Fibroblast of lung (primary cell): Measurements from ENCODE around the gene NSRP1.

Source experiments
- CTCF ChIP-seq, 2 donors: IDR thresholded peaks in 1 of 2; conservative IDR thresholded peaks in 1 of 2; 1 replicate in 1 of 2; 2 replicates in 1 of 2; pipeline ENCODE4 v1.5.1; 2011 to 2012; ENCODE audit warnings: low read length in 2 of 2, control low read depth in 1 of 2, inconsistent platforms in 1 of 2, low read depth in 1 of 2, mild to moderate bottlenecking in 1 of 2
- EZH2 ChIP-seq: IDR thresholded peaks from 2 replicates; pipeline ENCODE4 v1.5.1; 2012; ENCODE audit warnings: low read length, control low read depth, mild to moderate bottlenecking; ENCODE audit errors: missing control alignments

- no peak for TF ChIP-seq CTCF (conservative IDR thresholded peaks at IDR 0.05 in 1 of 2, IDR thresholded peaks at IDR 0.05 in 1 of 2; ENCODE audit: low read depth in 1 of 2, low read length in 2 of 2)
- TF ChIP-seq EZH2 = no peak
These were observed 41.9 kb upstream of the NSRP1 start for GRCh38 chr17:30074730-30075129.
